PC-9 (cell line): ENCODE data around the gene INS. TPM values are rescaled to one million over a fixed set of nuclear protein-coding genes. Genes with fewer than 3 reads are reported as not detected.
"Not testable (repeated sequence)": the region's sequence is repeated elsewhere in the genome, so short reads cannot be mapped to it uniquely, and the experiment has no call there.

Experiments used
- BruUV-seq: library from RNA; stranded (reverse); fragments of 400-500 nt; replicated peaks from 2 replicates; lab custom pipeline; 2021; lab: Mats Ljungman, UMichigan
- CTCF ChIA-PET: fragments of 300-600 bp; sonication (Branson Sonifier 250); formaldehyde crosslinking; loops from one replicate; lab custom pipeline; 2022; ENCODE audit warnings: antibody characterized with exemption; lab: Charles Lee
- POLR2A ChIA-PET: fragments of 300-600 bp; sonication (Branson Sonifier 250); formaldehyde crosslinking; loops from one replicate; lab custom pipeline; 2022; ENCODE audit warnings: antibody characterized with exemption; ENCODE audit not compliant: unreplicated experiment; lab: Charles Lee
- DNase-seq, 2 experiments: peaks; one replicate each; pipeline versions ENCODE4 v3.0.0 to v3.0.0-alpha.2; 2015 to 2022; ENCODE audit warnings: mixed read lengths in 1 of 2
- H2AFZ ChIP-seq: fragments of 200-600 bp; sonication (generic); 2 replicates; pipeline ENCODE4 v1.8.1; 2017; ENCODE audit warnings: antibody characterized with exemption
- H3F3A ChIP-seq: fragments of 200-600 bp; sonication (generic); 2 replicates; pipeline ENCODE4 v1.8.1; 2017; ENCODE audit warnings: antibody characterized with exemption, mild to moderate bottlenecking, low read depth; ENCODE audit not compliant: insufficient read depth
- H3K27ac ChIP-seq: fragments of 200-600 bp; sonication (generic); 2 replicates; pipeline ENCODE4 v1.6.1; 2016; ENCODE audit warnings: mixed run types
- H3K27me3 ChIP-seq: fragments of 200-600 bp; sonication (generic); 2 replicates; pipeline ENCODE4 v1.6.1; 2016; ENCODE audit warnings: low read depth, mixed run types; ENCODE audit not compliant: insufficient read depth
- H3K36me3 ChIP-seq: fragments of 200-600 bp; sonication (generic); 2 replicates; pipeline ENCODE4 v1.6.1; 2016; ENCODE audit warnings: low read depth, mixed run types
- H3K4me1 ChIP-seq: fragments of 200-600 bp; sonication (generic); replicated peaks from 2 replicates; pipeline ENCODE4 v1.6.1; 2016; ENCODE audit warnings: mixed run types; ENCODE audit not compliant: insufficient read depth
- H3K4me2 ChIP-seq: fragments of 200-600 bp; sonication (generic); 2 replicates; pipeline ENCODE4 v1.6.1; 2017; ENCODE audit warnings: mixed run types
- H3K4me3 ChIP-seq: fragments of 200-600 bp; sonication (generic); 2 replicates; pipeline ENCODE4 v1.6.1; 2016; ENCODE audit warnings: mixed run types
- H3K79me2 ChIP-seq: fragments of 200-600 bp; sonication (generic); 2 replicates; pipeline ENCODE4 v1.6.1; 2017; ENCODE audit warnings: low read depth, mixed run types
- H3K9me2 ChIP-seq: fragments of 200-600 bp; sonication (generic); 2 replicates; pipeline ENCODE4 v1.8.1; 2017; ENCODE audit warnings: mild to moderate bottlenecking; ENCODE audit not compliant: insufficient read depth
- H3K9me3 ChIP-seq: fragments of 200-600 bp; sonication (generic); 2 replicates; pipeline ENCODE4 v1.8.1; 2016; ENCODE audit warnings: low read depth; ENCODE audit not compliant: insufficient read depth
- H4K20me1 ChIP-seq: fragments of 200-600 bp; sonication (generic); 2 replicates; pipeline ENCODE4 v1.8.1; 2017; ENCODE audit not compliant: insufficient read depth
- CTCF ChIP-seq: fragments of 200-600 bp; sonication (generic); conservative IDR thresholded peaks from 2 replicates; pipeline ENCODE4 v1.6.1; 2017; ENCODE audit warnings: mixed run types, antibody characterized with exemption, mild to moderate bottlenecking, moderate library complexity
- EZH2 ChIP-seq: fragments of 200-600 bp; sonication (generic); IDR thresholded peaks from 2 replicates; pipeline ENCODE4 v1.8.0; 2017; ENCODE audit warnings: antibody characterized with exemption, low read depth
- intact Hi-C: fragments of 100-400 bp; cut with micrococcal nuclease; formaldehyde crosslinking; loops from one replicate; pipeline ENCODE4 v1.10.0; 2022; ENCODE audit not compliant: unreplicated experiment
- total RNA-seq: library from RNA; stranded (reverse); gene quantifications from 2 replicates; pipeline ENCODE4 v1.2.3, GENCODE V29; 2021

Gene INS
- total RNA-seq, 1 experiment from 2014 or later, result not detected

GRCh38 chr11:2179516-2179915, 18.5 kb upstream of the INS start:
- no peak overlapping the region; the same call in 1 of the 2 replicates for H3K4me3 ChIP-seq
- H3K79me2 ChIP-seq, result 0 out of 2 replicates have a peak, but pooled peaks cover 4% of the 10 kb centered on the region
- DNase-seq, result no peak
- H3K4me1 ChIP-seq, result peaks cover 48% of the 10 kb centered on the region
- H3F3A ChIP-seq, result peaks cover 22% of the 10 kb centered on the region; the same call in 1 of the 2 replicates
- ChIA-PET POLR2A (no interaction called here), CTCF (interaction anchor here (0.6 kb wide), 1 partner anchor 879 kb away, joined by 4 read pairs; no protein-coding TSS in a partner anchor)
- TF ChIP-seq CTCF (no peak), EZH2 (no peak)
- H4K20me1 ChIP-seq, result no peaks in the 10 kb centered on the region
- H3K9me2 ChIP-seq, result no peaks in the 10 kb centered on the region
- no peaks in the 10 kb centered on the region for H3K36me3 ChIP-seq
- intact Hi-C loops, result no loop called here
- BruUV-seq, result no TSS peak
- no peak overlapping the region for H2AFZ ChIP-seq
- H3K27me3 ChIP-seq, result no peaks in the 10 kb centered on the region
- H3K27ac ChIP-seq, result peak overlapping the region; percentile 89
- peak overlapping the region; percentile 73 for H3K4me2 ChIP-seq
- H3K9me3 ChIP-seq, result no peaks in the 10 kb centered on the region

- no peaks in the 10 kb centered on the region for H3K9me3 ChIP-seq
- intact Hi-C loops, result no loop called here
- no peak overlapping the region for H2AFZ ChIP-seq
- TF ChIP-seq CTCF (no peak), EZH2 (no peak)
- peak overlapping the region; percentile 73 for H3K4me2 ChIP-seq
- H4K20me1 ChIP-seq, result no peaks in the 10 kb centered on the region
- CTCF ChIA-PET, result interaction anchor here (0.6 kb wide), 2 partner anchors 52 to 880 kb away, joined by 3 to 4 read pairs; no protein-coding TSS in a partner anchor
- no peaks in the 10 kb centered on the region for H3K36me3 ChIP-seq
- no peaks in the 10 kb centered on the region for H3K27me3 ChIP-seq
- no peaks in the 10 kb centered on the region for H3K9me2 ChIP-seq
- no peak overlapping the region; the same call in 1 of the 2 replicates for H3K4me3 ChIP-seq
- peaks cover 22% of the 10 kb centered on the region; the same call in 1 of the 2 replicates for H3F3A ChIP-seq
- BruUV-seq, result TSS peak; percentile 35
- POLR2A ChIA-PET, result interaction anchor here (0.6 kb wide), 1 partner anchor 10 kb away, joined by 3 read pairs; no protein-coding TSS in a partner anchor
- peak; percentile 87 to 93 for DNase-seq
- peak overlapping the region; percentile 89 for H3K27ac ChIP-seq
- 0 out of 2 replicates have a peak, but pooled peaks cover 4% of the 10 kb centered on the region for H3K79me2 ChIP-seq
- H3K4me1 ChIP-seq, result peaks cover 48% of the 10 kb centered on the region
Observed at GRCh38 chr11:2178906-2179494, 18.0 kb upstream of the INS start.

GRCh38 chr11:2178055-2178773, 17.2 kb upstream of the INS start:
- DNase-seq, H2AFZ ChIP-seq, BruUV-seq, H3K79me2 ChIP-seq, H3K9me2 ChIP-seq, intact Hi-C loops, H3K9me3 ChIP-seq, H4K20me1 ChIP-seq, H3K27me3 ChIP-seq, H3K36me3 ChIP-seq: not testable (repeated sequence)
- CTCF ChIA-PET, result interaction anchor here (0.6 kb wide), 2 partner anchors 11 to 51 kb away, joined by 3 read pairs; no protein-coding TSS in a partner anchor
- peaks cover 22% of the 10 kb centered on the region; the same call in 1 of the 2 replicates for H3F3A ChIP-seq
- POLR2A ChIA-PET, result interaction anchor here (0.6 kb wide), 1 partner anchor 9 kb away, joined by 3 read pairs; no protein-coding TSS in a partner anchor
- H3K4me1 ChIP-seq, result peaks cover 48% of the 10 kb centered on the region
- 0 out of 2 replicates have a peak overlapping the region, but pooled peaks have one; percentile 31 for H3K4me3 ChIP-seq
- peak overlapping the region; percentile 69; the same call in 1 of the 2 replicates for H3K27ac ChIP-seq
- peak overlapping the region; percentile 73 for H3K4me2 ChIP-seq
